Upper lobe of right lung (tissue), 1 donor: ENCODE data around the gene CHD5. TPM values are rescaled to one million over a fixed set of nuclear protein-coding genes. Genes with fewer than 3 reads are reported as not detected.

Experiments used
- ATAC-seq: fragments of 200-7000 bp; cut with Tn5 transposase; one replicate; pipeline ENCODE4 v1.9.1; 2020; ENCODE audit warnings: mild to moderate bottlenecking, moderate library complexity
- DNase-seq: peaks from one replicate; pipeline ENCODE4 v3.0.0-alpha.2; 2020
- H3K27ac ChIP-seq: fragments of 200-600 bp; one replicate; pipeline ENCODE4 v1.8.0; 2022
- H3K27me3 ChIP-seq: fragments of 200-600 bp; one replicate; pipeline ENCODE4 v1.8.0; 2022; ENCODE audit warnings: mild to moderate bottlenecking
- H3K36me3 ChIP-seq: fragments of 200-600 bp; one replicate; pipeline ENCODE4 v1.8.0; 2022
- H3K4me1 ChIP-seq: fragments of 200-600 bp; one replicate; pipeline ENCODE4 v1.8.0; 2022
- H3K4me3 ChIP-seq: fragments of 200-600 bp; one replicate; pipeline ENCODE4 v1.8.0; 2022; ENCODE audit warnings: mild to moderate bottlenecking
- H3K9me3 ChIP-seq: fragments of 200-600 bp; one replicate; pipeline ENCODE4 v1.8.0; 2022
- CTCF ChIP-seq: fragments of 200-600 bp; IDR thresholded peaks from one replicate; pipeline ENCODE4 v1.8.0; 2022; ENCODE audit warnings: antibody characterized with exemption
- intact Hi-C: fragments of 100-400 bp; cut with DNase I; formaldehyde crosslinking; loops from one replicate; pipeline ENCODE4 v1.11.0; 2022
- total RNA-seq: library from RNA; stranded (reverse); fragmentation: NEBNext Ultra II Directional; extraction: Animal tissue kit (Norgen Biotek cat#: 25700); gene quantifications from one replicate; pipeline ENCODE4 v1.2.1, GENCODE V29; 2021
- donor health status: DM: no; HTN: yes; CAD: no; lungs with severe emphysema.

The CHD5 gene
- total RNA-seq, 1 donor from 2014 or later = 0.23 TPM

GRCh38 chr1:6162773-6163172, 17.3 kb downstream of the CHD5 start:
- no peak for TF ChIP-seq CTCF
- Histone ChIP-seq H3K4me1 (no peaks in the 10 kb centered on the region), H3K36me3 (no peaks in the 10 kb centered on the region), H3K9me3 (no peaks in the 10 kb centered on the region), H3K27me3 (peaks cover 14% of the 10 kb centered on the region), H3K4me3 (no peak overlapping the region), H3K27ac (no peak overlapping the region)
- DNase-seq (no peak), ATAC-seq (no peak)
- intact Hi-C loops = no loop called here

GRCh38 chr1:6162341-6162740, 17.8 kb downstream of the CHD5 start:
- no peaks in the 10 kb centered on the region for H3K4me1 ChIP-seq
- no peaks in the 10 kb centered on the region for H3K36me3 ChIP-seq
- no peaks in the 10 kb centered on the region for H3K9me3 ChIP-seq
- no peak overlapping the region for H3K27ac ChIP-seq
- intact Hi-C loops = no loop called here
- DNase-seq = no peak
- no peak for TF ChIP-seq CTCF
- peaks cover 14% of the 10 kb centered on the region for H3K27me3 ChIP-seq
- ATAC-seq = no peak
- no peak overlapping the region for H3K4me3 ChIP-seq

GRCh38 chr1:6158181-6158580, 21.9 kb downstream of the CHD5 start:
- Histone ChIP-seq H3K27ac (no peak overlapping the region), H3K36me3 (no peaks in the 10 kb centered on the region), H3K9me3 (no peaks in the 10 kb centered on the region), H3K4me3 (no peak overlapping the region), H3K4me1 (no peaks in the 10 kb centered on the region), H3K27me3 (peaks cover 14% of the 10 kb centered on the region)
- DNase-seq (no peak), ATAC-seq (no peak)
- intact Hi-C loops = no loop called here
- TF ChIP-seq CTCF = no peak

GRCh38 chr1:6157528-6158174, 22.5 kb downstream of the CHD5 start:
- Histone ChIP-seq H3K9me3 (no peaks in the 10 kb centered on the region), H3K36me3 (no peaks in the 10 kb centered on the region), H3K4me3 (no peak overlapping the region), H3K4me1 (no peaks in the 10 kb centered on the region), H3K27ac (no peak overlapping the region), H3K27me3 (peaks cover 10% of the 10 kb centered on the region)
- ATAC-seq (no peak), DNase-seq (no peak)
- TF ChIP-seq CTCF = no peak
- intact Hi-C loops = no loop called here

- H3K4me1 ChIP-seq = no peaks in the 10 kb centered on the region
- H3K9me3 ChIP-seq = no peaks in the 10 kb centered on the region
- intact Hi-C loops = no loop called here
- H3K27ac ChIP-seq = no peak overlapping the region
- H3K36me3 ChIP-seq = no peaks in the 10 kb centered on the region
- DNase-seq = no peak
- no peak for ATAC-seq
- H3K27me3 ChIP-seq = peaks cover 10% of the 10 kb centered on the region
- TF ChIP-seq CTCF = no peak
- no peak overlapping the region for H3K4me3 ChIP-seq
These were observed 23.0 kb downstream of the CHD5 start for GRCh38 chr1:6157132-6157527.
